HG03175 (cell line): ENCODE measurements around the gene SRR.

Source experiments
- ATAC-seq: cut with Tn5 transposase; IDR thresholded peaks from one replicate; pipeline ENCODE4 v1.9.1; 2021; ENCODE audit warnings: mild to moderate bottlenecking, moderate library complexity; ENCODE audit not compliant: unreplicated experiment

SRR gene

DNA sequence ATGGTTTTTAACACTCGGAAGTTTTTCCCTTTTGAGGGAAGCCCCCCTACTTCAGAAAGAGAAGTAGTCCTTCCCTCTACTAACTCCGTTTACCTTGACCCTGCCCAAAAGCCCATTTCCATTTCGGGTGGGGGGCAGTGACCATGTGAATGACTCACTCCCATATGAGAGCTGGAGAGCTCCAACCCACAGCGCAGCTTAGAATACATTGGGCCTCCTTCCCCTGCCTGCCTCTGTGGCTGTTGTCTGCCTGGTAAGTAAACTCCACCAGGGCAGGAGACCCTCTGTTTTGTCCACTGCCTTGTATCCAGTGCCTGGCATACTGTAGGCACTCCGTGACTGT is 34.5 kb downstream of the SRR start:
- no peak for ATAC-seq

GRCh38 chr17:2343421-2343820 is 39.7 kb downstream of the SRR start:
- no peak for ATAC-seq

GRCh38 chr17:2344528-2344927 is 40.8 kb downstream of the SRR start:
- no peak for ATAC-seq

- no peak for ATAC-seq
These were observed 42.7 kb downstream of the SRR start for GRCh38 chr17:2346475-2346874.

GRCh38 chr17:2347805-2348685 is 44.3 kb downstream of the SRR start:
- no peak for ATAC-seq

DNA sequence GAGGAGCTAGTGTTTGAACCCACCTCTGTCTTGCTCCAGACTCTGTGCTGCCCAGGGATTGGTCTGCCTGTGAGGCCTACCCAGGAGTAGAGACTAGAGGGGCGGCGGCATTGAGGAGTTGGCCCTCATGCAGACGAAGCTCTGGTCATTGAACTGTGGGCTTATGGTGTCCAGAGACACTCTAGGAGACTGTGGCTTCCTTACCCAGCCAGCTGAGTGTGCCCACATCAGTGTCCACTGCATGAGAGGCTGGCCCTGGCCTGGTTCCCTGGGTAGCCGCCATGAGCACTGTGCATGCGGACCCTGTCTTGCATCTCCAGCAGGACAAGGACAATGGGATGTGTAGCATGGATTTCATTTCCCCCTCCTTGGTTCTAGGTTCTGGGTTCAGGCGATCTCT is 47.5 kb downstream of the SRR start:
- ATAC-seq: no peak

DNA sequence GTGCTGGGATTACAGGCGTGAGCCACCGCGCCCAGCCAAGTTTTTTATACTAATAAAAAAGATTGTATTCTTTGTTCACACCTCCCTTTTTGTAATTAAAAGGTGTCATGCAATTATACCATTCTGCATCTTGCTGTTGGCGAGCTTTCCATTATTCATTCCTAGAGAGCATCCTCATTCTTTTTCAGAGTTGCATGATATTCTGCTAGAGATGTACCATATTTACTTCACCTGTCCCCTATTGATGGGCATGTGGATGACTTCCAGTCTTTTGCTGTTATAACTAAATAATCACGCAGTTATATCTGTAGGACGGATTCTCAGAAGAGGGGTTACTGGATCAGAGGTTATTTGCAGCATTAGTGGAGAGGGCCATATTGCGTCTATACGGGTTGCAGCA is 50.6 kb downstream of the SRR start:
- ATAC-seq: no peak

DNA sequence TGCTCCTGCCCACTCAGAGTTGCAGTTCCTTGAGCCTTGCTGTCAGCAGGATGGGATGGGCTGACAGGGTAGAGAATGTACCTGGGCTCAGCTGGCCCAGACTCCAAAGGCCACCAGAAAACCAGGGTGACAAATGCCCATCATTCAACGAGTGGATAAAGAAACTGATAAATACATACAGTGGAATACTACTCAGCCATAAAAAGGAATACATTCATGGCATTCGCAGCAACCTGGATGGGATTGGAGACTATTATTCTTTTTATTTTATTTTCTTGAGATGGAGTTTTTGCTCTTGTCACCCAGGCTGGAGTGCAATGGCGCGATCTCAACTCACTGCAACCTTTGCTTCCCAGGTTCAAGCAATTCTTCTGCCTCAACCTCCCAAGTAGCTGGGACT is 53.5 kb downstream of the SRR start:
- no peak for ATAC-seq

DNA sequence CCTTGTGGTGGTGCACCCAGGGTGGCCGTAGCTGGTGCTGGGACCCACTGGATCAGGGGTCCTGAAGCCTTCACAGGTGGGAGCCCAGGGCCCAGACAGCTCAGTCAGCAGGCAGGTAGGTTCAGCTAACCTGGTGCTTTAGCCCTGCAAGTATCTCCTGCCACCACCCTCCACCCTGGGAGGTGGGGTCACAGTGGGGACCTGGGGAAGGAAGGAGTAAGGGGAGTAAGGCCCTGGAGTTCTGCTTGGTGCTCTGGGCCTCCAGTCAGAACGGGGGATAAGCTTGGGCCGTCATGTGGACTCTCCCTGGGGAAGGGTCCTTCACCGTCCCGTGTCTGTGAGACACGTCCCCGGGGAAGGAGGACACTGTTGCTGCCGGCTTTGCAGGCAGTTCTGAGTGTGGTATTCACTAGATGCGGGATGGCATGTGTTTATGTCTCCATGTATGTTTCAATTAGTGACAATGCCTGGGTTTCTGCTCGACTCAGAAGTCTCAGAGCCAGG is 54.2 kb downstream of the SRR start:
- no peak for ATAC-seq

- ATAC-seq: no peak
These were observed 57.4 kb downstream of the SRR start for GRCh38 chr17:2361010-2361760.

GRCh38 chr17:2362016-2362415 is 58.3 kb downstream of the SRR start:
- no peak for ATAC-seq

GRCh38 chr17:2362416-2362815 is 58.7 kb downstream of the SRR start:
- no peak for ATAC-seq

DNA sequence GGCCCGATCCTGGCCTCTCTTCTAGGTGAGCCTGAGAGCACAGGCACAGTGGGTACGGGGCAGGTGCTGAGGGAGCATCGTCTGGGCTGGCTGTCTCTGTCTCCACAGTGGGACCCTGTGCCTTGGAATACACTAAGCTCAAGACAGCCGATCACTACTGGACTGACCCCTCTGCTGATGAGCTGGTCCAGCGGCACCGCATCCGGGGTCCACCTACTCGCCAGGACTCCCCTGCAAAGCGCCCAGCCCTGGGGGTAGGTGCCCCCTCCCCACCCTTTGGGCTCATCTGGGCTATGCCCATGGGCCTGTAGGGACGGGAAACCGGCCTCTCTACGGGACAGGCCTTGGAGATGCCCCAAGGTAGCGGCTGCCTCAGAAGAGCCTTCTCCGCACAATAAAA is 59.1 kb downstream of the SRR start:
- ATAC-seq: no peak

DNA sequence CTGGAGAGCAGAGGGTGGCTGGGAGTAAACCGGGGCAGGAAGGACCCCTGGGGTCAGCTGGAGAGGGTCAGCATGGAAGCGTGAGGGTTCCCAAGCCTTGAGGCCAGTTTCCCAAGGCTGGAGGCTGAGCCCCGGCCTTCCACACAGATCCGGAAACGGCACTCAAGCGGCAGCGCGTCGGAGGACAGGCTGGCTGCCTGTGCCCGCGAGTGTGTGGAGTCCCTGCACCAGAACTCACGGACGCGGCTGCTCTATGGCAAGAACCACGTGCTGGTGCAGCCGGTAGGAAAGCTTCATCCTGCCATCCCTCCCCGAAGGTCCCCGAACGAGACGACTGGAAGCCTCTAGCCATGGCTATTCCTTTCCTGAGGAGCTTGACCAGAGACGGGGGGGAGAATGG is 59.6 kb downstream of the SRR start:
- no peak for ATAC-seq

- no peak for ATAC-seq
These were observed 60.4 kb downstream of the SRR start for GRCh38 chr17:2363851-2364762.

DNA sequence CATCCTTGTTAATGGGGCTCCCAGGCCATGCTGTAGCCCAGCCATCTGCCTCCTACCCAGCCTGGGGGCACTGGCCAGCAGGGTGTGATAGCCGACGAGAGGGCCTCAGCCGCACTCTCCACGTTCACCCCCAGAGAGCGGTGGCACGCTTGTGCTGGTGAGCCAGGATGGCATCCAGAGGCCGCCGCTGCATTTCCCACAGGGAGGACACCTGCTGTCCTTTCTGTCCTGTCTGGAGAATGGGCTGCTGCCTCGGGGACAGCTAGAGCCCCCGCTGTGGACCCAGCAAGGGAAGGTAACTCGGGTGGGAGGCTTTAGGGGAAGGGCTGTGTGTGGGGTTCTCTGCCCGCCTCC is 61.0 kb downstream of the SRR start:
- no peak for ATAC-seq

DNA sequence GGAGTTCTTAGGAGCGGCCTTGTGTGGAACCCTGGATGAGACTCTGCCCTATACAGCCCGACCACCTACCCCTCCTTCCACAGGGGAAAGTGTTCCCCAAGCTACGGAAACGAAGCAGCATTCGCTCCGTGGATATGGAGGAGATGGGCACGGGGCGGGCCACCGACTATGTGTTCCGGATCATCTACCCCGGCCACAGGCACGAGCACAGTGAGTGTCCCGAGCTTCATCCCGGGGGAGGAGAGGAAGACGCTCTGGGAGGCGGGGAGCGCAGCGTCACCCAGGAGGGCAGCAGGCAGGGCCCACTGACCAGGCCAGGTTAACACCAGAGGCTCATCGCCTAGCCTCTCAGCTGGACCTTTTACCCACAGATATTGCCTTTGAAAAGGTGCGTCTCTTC is 61.4 kb downstream of the SRR start:
- no peak for ATAC-seq

DNA sequence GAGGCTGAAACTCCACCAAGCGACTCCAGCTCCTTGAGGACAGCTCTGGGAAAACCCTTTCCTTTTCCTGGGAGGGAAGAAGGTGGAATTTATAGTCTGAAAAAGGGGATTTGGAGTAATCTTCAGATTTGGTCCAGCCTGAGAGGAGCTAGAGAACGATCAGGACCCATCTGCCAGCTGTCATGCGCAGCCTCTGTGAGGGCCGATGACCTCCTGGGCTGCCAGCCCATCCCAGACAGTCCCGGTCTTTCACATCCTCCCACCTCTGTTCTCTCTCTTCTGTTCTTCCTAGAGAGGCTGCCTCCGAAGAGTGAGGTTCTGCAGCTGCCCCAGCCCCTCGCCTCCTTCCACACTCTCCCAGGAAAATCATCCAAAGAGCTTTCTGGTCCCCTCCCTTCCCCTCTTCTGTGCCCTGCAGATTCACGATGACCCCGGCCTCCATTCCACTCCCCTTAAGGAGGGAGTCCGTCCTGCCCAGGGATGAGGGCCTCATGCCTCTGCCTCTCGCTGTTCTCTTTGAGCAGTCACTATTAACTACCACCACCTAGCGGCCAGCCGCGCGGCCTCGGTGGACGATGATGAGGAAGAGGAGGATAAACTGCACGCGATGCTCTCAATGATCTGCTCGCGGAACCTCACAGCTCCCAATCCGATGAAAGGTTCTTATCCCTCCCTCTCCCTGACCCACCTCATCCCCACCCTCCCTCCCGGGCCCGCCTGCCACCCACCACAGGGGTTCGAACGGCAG is 63.2 kb downstream of the SRR start:
- no peak for ATAC-seq

- no peak for ATAC-seq
These were observed 64.6 kb downstream of the SRR start for GRCh38 chr17:2368359-2368758.

- ATAC-seq: no peak
These were observed 65.3 kb downstream of the SRR start for GRCh38 chr17:2369039-2369438.
